ENCODE data around the gene ABHD12.

DNA sequence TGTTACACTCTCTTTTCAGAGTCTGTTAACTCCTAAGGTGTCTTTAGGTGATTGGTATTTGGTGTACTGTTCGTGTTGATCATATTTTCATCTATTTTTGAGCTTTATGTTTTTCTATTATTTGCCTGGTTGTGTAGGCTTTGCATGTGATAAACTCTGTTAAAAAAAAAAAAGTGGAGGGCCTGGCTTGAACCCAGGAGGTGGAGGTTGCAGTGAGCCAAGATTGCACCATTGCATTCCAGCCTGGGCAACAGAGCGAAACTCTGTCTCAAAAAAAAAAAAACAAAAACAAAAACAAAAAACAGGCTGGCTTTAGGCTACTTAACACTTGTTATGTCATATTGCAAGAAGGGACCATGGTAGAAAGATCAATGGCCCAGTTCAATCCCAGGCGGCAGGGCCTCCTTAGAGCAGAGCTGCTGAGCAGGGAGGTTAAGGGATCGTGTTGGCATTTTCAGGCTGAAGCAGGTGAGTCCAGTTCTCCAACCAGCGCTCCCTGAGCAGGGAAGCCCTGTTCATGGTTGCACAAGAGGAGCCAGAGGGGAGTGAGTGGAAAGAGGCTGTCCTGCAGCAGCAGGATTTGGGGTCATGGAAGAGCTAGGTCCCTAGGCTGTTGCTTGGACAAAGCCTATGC lies 134.3 kb downstream of the ABHD12 start:
- TF ChIP-seq, protein P1, sequence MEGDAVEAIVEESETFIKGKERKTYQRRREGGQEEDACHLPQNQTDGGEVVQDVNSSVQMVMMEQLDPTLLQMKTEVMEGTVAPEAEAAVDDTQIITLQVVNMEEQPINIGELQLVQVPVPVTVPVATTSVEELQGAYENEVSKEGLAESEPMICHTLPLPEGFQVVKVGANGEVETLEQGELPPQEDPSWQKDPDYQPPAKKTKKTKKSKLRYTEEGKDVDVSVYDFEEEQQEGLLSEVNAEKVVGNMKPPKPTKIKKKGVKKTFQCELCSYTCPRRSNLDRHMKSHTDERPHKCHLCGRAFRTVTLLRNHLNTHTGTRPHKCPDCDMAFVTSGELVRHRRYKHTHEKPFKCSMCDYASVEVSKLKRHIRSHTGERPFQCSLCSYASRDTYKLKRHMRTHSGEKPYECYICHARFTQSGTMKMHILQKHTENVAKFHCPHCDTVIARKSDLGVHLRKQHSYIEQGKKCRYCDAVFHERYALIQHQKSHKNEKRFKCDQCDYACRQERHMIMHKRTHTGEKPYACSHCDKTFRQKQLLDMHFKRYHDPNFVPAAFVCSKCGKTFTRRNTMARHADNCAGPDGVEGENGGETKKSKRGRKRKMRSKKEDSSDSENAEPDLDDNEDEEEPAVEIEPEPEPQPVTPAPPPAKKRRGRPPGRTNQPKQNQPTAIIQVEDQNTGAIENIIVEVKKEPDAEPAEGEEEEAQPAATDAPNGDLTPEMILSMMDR (IDR thresholded peaks at IDR 0.05) = no peak
- no peak for TF ChIP-seq POLR2A (IDR thresholded peaks at IDR 0.05)

Data from uterus (tissue), 2 donors.